ENCODE measurements around the gene IDS.
"Not testable (repeated sequence)": the region's sequence is repeated elsewhere in the genome, so short reads cannot be mapped to it uniquely, and the experiment has no call there.

The IDS gene

DNA sequence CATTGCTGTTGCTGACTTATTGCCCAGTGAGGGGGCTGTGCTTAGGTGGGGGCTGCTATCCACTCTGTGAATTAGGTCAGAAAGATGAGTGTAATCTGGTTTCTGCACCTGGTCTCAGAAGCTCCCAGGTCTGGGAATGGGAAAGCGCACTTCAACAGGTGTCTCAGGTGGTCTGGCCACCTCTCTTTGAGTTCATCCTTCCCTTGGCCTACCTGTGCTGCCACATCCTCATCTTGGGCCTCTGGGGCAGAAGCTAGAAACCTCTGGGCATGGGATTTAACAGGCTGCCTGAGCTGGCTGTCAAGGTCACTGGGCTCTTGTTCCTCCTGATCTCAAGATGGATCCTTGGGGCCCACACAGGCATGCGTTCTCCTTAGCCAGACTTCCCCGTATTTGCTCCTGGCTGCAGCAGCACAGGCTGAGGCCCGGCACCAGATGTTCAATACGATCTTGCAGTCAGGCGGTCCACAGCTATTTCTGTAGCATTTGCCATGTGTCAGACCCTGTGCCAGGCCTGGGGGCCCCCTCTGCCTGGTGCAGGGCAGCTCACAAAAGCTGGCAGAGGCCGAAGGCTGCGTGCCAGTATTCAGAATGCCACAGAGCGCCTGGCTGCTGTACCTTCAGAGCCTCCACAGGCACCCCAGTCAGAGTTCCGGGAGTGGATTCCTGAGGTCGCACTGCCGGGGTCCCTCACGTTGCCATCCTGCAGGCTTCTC is 21.4 kb upstream of the IDS start:
- ATAC-seq: not testable (repeated sequence)

DNA sequence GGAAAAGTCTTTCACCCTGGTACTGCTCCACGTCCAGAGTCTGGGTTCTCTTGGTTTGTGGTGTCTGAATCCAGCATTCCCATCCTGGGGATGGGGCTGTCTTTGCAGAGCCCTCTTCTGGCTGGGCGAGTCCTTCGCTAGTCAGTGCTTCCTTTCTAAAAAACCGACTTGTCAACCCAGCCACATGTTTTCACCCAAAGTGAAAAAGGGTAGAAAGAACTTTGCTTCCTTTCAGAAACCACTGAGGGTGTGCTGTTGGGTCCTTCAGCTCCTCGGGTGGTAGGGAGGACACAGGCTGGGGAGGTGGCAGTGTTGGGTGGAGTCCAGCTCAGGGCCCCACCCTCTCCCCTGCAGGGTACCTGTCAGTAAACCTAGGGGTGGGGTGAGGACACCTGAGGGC is 20.8 kb upstream of the IDS start:
- ATAC-seq: peak; percentile 18 to 23

DNA sequence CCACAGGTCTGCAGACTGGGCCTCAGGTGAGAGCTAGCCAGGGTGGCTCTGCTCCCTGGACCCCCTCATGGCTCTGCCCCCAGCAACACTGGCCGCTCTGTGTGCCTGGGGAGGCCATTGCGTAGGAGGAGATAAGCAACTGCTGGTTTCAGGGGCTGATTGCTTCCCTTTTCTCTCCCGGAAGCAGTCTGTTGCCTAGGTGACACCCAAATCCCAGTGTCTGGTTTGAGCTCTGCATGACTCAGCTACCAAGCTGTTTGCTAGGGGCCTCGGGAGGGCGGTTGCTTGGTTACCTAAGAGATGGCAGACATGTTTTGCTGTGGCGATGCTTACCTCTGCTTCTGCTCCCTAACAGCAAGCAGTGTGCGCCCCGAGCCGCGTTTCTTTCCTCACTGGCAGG is 20.3 kb upstream of the IDS start:
- peak; percentile 94 for ATAC-seq

DNA sequence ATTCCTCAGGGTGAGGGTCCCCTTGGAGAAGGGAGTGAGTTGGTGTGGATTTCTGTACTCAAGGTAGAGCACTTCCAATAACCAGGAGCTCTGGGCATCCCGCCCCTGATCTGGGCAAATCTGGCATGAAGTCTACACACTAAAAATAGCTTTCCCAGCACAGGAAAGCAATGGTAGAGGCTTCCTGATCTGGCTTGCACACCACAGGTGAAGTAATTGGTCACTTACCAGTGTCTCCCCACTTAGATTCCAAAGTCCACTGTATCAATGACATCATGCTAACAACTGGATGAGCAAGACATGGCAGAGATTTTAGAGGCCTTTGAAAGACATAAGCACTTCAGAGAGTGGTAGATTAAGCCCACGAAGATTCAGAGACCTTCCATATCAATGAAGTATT is 17.8 kb upstream of the IDS start:
- ATAC-seq: no peak

DNA sequence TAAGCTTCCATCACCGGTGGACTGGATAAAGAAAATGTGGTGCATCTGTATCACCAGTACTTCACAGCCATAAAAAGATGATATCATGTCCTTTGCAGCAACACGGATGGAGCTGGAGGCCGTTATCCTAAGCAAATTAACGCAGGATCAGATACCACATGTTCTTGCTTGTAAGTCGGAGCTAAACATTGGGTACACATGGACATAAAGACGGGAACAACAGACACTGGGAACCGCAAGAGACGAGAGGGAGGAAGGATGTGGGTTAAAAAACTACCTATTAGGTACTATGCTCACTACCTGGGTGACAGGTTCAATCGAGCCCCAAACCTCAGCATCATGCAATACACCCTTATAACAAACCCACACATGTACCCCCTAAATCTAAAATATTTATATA is 16.3 kb upstream of the IDS start:
- ATAC-seq: no peak

DNA sequence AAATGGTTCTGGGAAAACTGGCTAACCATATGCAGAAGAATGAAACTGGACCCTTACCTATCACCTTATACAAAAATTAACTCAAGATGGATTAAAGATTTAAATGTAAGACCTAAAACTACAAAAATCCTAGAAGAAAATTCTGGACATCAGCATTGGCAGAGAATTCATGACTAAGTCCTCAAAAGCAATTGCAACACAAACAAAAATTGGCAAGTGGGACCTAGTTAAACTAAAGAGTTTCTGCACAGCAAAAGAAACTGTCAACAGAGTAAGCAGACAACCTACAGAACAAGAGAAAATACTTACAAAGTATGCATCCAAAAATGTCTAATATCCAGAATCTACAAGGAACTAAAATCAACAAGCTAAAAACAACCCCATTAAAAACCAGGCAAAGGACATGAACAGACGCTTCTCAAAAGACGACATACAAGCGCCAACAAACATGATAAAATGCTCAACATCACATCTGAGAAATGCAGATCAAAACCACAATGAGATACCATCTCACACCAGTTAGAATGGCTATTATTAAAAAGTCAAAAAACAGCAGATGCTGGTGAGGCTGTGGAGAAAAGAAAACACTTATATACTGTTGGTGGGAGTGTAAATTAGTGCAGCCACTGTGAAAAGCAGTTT is 15.7 kb upstream of the IDS start:
- ATAC-seq: not testable (repeated sequence)

DNA sequence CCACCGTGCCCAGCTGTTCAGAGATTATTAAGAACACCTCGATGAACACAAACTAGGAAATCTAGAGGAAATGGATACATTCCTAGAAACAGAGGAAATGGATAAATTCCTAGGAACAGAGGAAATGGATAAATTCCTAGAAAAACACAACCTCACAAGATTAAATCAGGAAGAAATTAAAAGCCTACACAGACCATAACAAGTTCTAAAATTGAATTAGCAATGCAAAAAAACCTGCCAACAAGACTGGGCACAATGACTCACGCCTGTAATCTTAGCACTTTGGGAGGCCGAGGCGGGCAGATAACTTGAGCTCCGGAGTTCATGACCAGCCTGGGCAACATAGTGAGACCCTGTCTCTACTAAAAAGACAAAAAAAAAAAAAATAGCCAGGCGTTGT is 13.1 kb upstream of the IDS start:
- no peak for ATAC-seq

DNA sequence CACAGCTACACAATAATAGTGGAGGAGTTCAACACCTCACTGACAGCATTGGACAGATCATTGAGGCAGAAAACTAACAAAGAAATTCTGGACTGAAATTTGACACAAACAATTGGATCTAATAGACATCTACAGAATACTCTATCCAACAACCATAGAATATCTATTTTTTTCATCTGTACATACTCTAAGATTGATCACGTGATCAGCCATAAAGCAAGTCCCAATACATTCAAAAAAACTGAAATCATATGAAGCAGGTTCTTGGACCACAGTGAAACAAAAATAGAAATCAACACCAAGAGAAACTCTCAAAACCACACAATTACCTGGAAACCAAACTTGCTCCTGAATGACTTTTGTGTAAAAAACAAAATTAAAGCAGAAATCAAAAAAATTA is 12.2 kb upstream of the IDS start:
- ATAC-seq: no peak

DNA sequence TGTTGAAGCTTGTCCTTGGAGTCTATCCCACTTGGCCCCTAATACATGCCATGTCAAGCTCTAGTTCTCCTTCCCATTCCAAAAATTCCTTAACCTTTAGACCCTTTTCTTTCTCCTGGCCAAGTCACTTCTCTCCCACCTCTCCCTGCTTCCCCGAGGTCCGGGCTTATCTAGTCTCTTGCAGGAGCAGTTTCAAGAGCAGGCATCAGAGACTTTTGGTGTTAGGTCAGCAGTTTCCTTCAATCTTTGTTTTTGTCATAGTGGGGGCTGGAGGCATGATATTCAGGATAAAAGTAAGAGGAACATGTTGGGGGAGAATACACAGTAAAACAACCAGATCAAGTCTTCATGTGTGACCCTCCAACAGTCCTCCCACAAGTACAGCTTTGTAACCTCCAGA is 11.5 kb upstream of the IDS start:
- ATAC-seq: no peak

DNA sequence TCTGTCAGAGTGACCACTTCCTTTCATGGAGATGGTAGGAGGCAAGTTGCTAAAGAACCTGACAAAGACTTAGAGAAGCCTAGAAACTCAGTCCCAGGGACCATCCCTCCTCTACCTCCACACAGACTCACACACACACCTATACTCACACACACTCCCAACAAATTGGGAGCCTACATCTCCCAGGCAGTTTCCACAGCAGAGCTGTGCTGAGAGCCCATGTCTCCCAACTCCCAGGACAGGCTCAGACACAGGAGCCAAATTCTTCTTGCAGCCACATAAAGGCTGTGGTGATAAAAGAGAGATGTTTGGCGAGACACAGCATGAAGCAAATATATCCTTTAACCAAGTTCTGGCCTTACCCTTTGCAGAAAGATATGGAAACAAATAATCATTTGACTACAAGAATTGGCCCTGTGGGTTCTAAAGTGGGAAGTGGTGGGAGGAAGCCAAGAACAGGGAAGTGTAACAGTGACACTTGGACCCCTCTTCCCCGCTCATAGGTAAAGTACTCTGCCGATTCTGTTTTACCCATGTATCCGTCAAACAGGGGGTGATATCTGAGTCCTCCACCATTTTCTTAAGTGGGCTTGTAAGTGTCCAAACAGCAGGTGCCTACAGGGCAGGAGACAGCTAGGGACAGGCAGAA is 11.0 kb upstream of the IDS start:
- no peak for ATAC-seq

DNA sequence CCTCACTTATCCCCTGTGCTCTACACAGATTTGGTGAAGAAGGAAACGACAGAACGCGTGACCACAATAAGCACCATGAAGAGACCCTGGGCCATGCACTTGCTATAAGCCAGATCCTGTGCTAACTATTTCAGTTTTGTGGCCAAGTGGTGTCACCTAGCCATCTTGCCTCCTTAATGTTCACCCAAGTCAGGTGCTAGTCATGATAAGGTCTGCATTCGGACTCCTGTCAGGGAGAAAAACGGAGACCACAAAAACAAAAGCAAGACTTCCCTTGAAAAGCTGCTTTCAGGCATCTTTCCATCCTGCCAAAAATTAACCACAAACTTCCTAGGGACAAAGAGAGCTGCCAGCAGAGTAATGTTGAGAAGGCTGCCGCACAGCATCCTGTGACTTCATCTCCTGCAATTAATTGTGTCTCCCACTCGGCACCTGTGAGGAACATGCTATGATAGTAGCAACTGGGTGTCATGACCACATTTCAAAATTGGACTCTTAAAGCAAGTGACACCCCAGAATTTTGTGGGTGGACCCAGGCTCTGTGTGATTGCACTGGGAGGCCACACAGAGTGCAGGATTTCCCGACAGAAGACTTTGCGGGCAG is 8.8 kb upstream of the IDS start:
- ATAC-seq: no peak

DNA sequence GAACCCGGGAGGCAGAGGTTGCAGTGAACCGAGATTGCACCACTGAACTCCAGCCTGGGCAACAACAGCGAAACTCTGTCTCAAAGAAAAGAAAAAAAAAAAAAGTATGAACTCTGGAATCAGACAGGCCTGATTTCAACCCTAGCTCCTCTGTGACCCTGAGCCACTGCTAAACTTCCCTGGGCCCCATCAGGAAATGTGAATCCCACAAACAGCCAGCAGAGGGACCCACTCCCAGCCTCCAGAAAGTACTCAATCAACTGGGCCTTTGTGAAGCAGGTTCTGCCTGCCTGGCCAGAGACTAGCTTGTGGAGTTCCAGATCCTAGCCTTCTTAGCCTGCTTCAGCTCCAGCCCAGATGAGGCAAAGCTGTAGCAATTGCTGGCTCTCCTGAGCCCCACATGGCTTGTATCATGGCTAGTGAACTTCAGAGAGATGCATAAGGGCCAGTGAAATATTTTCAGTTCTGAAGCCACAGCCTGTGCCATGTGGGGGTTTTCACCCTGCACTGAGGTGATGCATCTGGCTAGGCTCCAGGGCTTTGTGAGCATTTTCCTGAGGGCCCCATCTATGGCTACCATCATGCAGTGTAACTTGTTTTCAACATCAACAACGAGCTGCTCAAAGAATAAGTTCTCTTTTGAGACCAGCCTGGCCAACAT is 7.2 kb upstream of the IDS start:
- ATAC-seq: peak; percentile 49 to 56

DNA sequence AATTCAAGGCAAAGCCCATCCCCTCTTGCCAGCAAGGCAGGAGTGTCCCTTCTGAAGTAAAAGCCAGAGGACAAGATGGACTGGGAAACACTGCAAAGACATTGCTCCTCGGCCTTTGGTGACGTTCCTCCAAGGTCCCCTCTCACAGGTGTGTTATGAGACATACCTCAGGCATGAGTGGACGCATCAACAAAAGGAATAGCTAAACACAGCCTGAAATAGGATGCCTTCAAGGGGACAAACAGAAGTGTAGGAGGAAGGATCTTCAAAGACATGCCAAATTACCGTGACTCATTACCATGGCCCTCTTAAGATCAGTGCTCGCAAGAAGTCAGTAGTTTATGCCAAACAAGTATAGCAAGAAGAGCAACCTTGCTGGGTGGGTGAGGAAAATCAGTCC is 6.0 kb upstream of the IDS start:
- no peak for ATAC-seq

DNA sequence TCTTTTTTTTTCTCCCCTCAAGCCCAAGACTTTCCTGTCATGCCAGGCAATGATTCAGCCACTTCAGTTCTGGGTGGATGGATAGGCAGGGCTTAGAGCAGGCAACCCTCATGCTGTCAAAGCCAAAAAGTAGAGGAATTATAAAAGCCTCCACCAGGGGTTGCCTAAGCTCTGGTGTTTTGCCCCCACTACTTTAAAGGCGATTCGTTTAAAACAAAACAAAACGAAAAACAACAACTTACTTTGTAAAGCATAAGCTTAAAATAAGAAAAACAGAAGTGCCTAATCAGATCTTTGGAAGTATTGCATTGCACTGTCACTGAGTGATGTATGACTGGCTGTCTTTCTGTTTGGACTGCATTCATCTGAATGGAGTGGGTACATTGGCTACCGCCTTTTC is 5.3 kb upstream of the IDS start:
- ATAC-seq: no peak

DNA sequence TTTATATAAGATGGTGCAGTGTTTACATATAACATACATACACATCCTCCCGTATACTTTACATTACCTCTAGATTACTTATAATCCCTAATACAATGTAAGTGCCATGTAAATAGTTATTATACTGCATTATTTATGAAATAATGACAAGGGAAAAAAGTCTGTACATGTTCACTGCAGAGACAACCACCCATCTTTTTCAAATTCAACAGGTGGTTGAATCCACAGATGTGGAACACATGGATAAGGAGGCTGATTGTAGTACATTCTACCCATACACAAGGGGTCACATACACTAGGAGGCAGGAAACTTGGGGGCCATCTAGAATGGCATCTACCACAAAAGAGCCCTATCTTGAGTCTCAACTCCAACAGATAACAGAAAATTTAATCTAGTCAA is 3.4 kb upstream of the IDS start:
- ATAC-seq: no peak

DNA sequence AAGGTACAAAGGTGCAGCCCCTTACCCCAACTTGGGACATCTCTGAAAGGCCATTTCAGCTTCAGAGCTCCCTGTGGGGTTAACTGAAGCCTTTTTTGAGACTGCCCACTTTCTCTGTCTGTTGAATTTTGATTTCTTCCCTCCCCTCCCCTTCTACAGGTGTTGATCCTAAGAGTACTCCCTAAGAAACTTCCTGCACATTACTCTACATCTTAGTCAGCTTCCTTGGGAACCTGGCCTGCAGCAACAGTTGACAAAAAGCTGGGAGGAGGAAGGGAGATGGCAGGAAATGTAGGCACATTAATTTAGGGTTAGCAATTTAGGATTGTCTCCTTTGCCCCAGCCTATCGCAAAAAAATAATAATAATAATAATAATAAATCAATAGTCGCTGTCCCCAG is 1.2 kb upstream of the IDS start:
- no peak for ATAC-seq

DNA sequence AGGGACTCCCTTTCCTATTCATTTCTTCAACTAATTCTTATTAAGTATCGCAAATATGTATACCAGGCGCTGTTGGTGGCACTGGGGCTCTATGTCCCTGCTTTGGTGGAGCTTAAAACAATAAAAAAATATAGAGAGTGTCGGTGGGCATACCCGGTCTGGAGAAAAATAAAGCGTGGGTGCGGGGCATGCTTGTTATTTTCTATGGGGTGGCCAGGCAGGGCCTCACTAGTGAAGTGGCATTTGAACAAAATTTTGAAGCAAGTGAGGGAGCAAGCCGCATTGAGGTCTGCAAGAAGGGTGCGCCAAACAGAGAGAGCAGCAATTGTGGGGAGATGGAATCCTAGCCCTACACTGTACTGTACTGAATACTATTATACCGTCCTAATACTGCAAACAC is 565 bp upstream of the IDS start:
- ATAC-seq: no peak

DNA sequence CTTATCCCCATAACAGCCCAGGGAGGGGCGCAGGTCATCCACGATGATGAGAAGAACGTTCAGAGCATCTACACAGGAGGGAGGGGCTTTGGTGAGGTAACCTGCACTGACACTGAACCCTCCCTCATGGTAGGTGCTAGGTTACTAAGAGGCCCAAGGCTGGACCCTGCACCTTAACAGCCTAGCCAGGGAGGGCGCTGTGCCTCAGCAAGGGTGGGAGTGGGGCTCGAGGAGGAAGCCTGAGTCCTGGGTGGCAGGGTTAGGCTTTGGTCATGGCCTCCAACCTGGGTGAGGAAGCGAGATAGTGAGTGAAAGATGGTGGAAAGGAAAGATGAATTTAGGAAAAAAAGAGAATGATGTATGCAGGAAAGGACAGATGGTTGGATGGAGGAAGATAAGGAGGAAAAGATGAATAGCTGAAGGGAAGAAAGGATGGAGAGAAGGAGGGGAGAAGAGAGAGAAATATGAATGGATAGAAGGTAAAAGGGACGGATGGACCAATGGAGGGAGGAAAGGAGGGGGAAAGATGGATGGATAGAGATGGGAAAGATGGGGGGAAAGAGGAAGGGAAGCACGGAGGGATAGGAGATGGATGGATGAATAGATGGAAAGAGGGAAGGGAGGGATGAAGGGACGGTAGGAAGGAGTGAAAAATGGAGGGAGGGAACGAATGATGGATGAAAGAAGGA is 736 bp downstream of the IDS start:
- ATAC-seq: peak; percentile 58 to 59

DNA sequence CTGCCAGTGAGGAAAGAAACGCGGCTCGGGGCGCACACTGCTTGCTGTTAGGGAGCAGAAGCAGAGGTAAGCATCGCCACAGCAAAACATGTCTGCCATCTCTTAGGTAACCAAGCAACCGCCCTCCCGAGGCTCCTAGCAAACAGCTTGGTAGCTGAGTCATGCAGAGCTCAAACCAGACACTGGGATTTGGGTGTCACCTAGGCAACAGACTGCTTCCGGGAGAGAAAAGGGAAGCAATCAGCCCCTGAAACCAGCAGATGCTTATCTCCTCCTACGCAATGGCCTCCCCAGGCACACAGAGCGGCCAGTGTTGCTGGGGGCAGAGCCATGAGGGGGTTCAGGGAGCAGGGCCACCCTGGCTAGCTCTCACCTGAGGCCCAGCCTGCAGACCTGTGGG is 1.7 kb downstream of the IDS start:
- ATAC-seq: peak; percentile 74 to 75

DNA sequence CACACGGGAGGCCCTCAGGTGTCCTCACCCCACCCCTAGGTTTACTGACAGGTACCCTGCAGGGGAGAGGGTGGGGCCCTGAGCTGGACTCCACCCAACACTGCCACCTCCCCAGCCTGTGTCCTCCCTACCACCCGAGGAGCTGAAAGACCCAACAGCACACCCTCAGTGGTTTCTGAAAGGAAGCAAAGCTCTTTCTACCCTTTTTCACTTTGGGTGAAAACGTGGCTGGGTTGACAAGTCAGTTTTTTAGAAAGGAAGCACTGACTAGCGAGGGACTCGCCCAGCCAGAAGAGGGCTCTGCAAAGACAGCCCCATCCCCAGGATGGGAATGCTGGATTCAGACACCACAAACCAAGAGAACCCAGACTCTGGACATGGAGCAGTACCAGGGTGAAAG is 2.2 kb downstream of the IDS start:
- ATAC-seq: not testable (repeated sequence)

DNA sequence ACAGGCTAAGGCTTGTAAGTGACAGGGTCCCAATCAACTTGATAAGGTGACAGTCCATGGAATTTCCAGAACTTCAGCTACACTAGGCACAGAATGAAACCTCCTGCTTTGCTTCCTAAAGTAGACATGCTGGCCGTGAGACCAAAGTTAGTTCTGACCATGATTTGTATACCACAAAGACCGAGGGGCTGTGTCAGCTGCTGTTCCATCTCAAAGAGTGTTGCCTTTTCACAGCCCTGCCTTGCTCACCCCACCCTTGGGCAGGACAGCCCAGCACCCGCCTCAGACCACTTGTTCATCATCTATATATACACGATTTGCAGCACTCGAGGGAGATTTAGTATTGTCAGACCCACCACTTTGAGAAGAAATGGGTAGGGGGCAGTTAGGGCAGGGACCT is 5.3 kb downstream of the IDS start:
- no peak for ATAC-seq

DNA sequence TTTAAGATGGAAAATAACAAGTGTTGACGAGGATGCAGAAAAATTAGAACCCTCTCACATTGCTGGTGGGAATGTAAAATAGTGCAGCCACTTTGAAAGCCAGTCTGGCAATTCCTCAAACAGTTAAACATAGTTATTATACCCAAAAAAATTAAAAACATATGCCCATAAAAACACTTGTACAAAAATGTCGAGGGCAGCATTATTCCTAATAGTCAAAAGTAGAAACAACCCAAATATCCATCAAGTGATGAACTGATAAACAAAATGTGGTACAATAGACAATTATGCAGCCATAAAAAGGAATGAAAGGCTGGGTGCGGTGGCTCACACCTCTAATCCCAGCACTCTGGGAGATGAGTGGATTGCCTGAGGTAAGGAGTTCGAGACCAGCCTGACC is 6.3 kb downstream of the IDS start:
- no peak for ATAC-seq

DNA sequence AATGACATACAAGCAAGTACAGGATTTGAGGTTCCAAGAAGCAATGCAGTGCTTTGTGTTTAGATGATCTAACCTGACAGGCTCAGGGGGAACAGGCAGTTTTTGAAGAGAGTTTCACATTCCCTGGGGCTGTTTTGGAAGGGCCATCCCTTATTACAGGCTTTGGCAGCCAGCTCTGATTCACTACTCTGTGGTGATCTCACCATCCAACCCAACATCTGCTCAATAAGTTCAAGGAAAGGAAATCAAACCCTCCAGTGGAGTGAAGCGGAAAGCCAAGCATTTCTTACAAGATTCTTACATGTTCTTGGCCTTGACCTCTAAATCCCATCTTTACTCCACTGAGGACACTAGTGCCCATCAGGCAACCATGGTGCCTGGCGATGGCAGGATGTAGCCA is 7.5 kb downstream of the IDS start:
- ATAC-seq: no peak

Measured in activated CD4-positive, CD25-positive, alpha-beta regulatory T cell treated with anti-CD3 and anti-CD28 coated beads, Interleukin-2, amount 50 U/mL, for 24 hours (primary cell).